Neural progenitor cell (in vitro differentiated cells): Measurements from ENCODE around the gene PPP1R8. TPM values are rescaled to one million over a fixed set of nuclear protein-coding genes. Genes with fewer than 3 reads are reported as not detected.

ENCODE experiments used
- DNase-seq: peaks from one replicate; pipeline ENCODE4 v3.0.0-alpha.2; 2016; ENCODE audit warnings: low spot score
- H2AFZ ChIP-seq: fragments of 200-600 bp; sonication (generic); replicated peaks from 2 replicates; pipeline ENCODE4 v1.6.1; 2016; ENCODE audit warnings: antibody characterized with exemption
- H3F3A ChIP-seq: fragments of 200-600 bp; sonication (generic); 2 replicates; pipeline ENCODE4 v1.6.1; 2016; ENCODE audit warnings: antibody characterized with exemption, low read depth
- H3K27ac ChIP-seq: fragments of 200-600 bp; sonication (generic); 2 replicates; pipeline ENCODE4 v1.5.1; 2016; ENCODE audit warnings: mild to moderate bottlenecking
- H3K27me3 ChIP-seq: fragments of 200-600 bp; sonication (generic); 2 replicates; pipeline ENCODE4 v1.6.1; 2016; ENCODE audit warnings: mild to moderate bottlenecking, moderate library complexity
- H3K36me3 ChIP-seq: fragments of 200-600 bp; sonication (generic); 2 replicates; pipeline ENCODE4 v1.5.1; 2016
- H3K4me1 ChIP-seq: fragments of 200-600 bp; sonication (generic); 2 replicates; pipeline ENCODE4 v1.6.1; 2016; ENCODE audit warnings: mixed run types
- H3K4me2 ChIP-seq: fragments of 200-600 bp; sonication (generic); 2 replicates; pipeline ENCODE4 v1.6.1; 2016
- H3K4me3 ChIP-seq: fragments of 200-600 bp; sonication (generic); 2 replicates; pipeline ENCODE4 v1.5.1; 2016
- H3K79me2 ChIP-seq: fragments of 200-600 bp; sonication (generic); 2 replicates; pipeline ENCODE4 v1.6.1; 2016; ENCODE audit warnings: low read depth
- H3K9ac ChIP-seq: fragments of 200-600 bp; sonication (generic); 2 replicates; pipeline ENCODE4 v1.6.1; 2016
- H3K9me3 ChIP-seq: fragments of 200-600 bp; sonication (generic); 2 replicates; pipeline ENCODE4 v1.5.1; 2016; ENCODE audit warnings: low read depth
- H4K20me1 ChIP-seq: fragments of 200-600 bp; sonication (generic); 2 replicates; pipeline ENCODE4 v1.6.1; 2016; ENCODE audit warnings: low read depth
- H3K27ac Mint-ChIP-seq: 3 replicates; pipeline ENCODE4 v1.8.0; 2021; ENCODE audit warnings: mixed read lengths
- H3K27me3 Mint-ChIP-seq: 2 replicates; pipeline ENCODE4 v1.8.0; 2022; ENCODE audit warnings: low read depth, mild to moderate bottlenecking, inconsistent platforms, moderate library complexity, mixed read lengths; ENCODE audit not compliant: insufficient read depth
- H3K36me3 Mint-ChIP-seq: 3 replicates; pipeline ENCODE4 v1.8.0; 2021; ENCODE audit warnings: mixed read lengths
- H3K4me1 Mint-ChIP-seq: 3 replicates; pipeline ENCODE4 v1.8.0; 2021; ENCODE audit warnings: mixed read lengths
- H3K4me3 Mint-ChIP-seq: 3 replicates; pipeline ENCODE4 v1.8.0; 2021; ENCODE audit warnings: mild to moderate bottlenecking, moderate library complexity, mixed read lengths
- H3K9me3 Mint-ChIP-seq: 3 replicates; pipeline ENCODE4 v1.8.0; 2020; ENCODE audit warnings: mixed read lengths
- EZH2 ChIP-seq: fragments of 200-600 bp; sonication (generic); IDR thresholded peaks from 2 replicates; pipeline ENCODE4 v1.6.1; 2017; ENCODE audit warnings: antibody characterized with exemption, mild to moderate bottlenecking, moderate library complexity
- EZH2phosphoT487 ChIP-seq: fragments of 200-600 bp; sonication (generic); IDR thresholded peaks from 2 replicates; pipeline ENCODE4 v1.6.1; 2017; ENCODE audit warnings: antibody characterized with exemption
- small RNA-seq: library from RNA; depleted of rRNA; stranded (forward); fragments of <200 nt; gene quantifications from one replicate; pipeline ENCODE3, GENCODE V24; 2015
- total RNA-seq: library from RNA; depleted of rRNA; stranded (reverse); fragments of >200 nt; gene quantifications from 2 replicates; pipeline ENCODE4 v1.2.3, GENCODE V29; 2015; ENCODE audit warnings: low replicate concordance
- TF ChIP-seq, protein P1 (sequence below): fragments of 200-600 bp; sonication (generic); IDR thresholded peaks from 2 replicates; pipeline ENCODE4 v1.5.1; 2017; ENCODE audit warnings: antibody characterized with exemption, mild to moderate bottlenecking

The PPP1R8 gene
- total RNA-seq, 1 donor from 2014 or later: 61.2 TPM

DNA sequence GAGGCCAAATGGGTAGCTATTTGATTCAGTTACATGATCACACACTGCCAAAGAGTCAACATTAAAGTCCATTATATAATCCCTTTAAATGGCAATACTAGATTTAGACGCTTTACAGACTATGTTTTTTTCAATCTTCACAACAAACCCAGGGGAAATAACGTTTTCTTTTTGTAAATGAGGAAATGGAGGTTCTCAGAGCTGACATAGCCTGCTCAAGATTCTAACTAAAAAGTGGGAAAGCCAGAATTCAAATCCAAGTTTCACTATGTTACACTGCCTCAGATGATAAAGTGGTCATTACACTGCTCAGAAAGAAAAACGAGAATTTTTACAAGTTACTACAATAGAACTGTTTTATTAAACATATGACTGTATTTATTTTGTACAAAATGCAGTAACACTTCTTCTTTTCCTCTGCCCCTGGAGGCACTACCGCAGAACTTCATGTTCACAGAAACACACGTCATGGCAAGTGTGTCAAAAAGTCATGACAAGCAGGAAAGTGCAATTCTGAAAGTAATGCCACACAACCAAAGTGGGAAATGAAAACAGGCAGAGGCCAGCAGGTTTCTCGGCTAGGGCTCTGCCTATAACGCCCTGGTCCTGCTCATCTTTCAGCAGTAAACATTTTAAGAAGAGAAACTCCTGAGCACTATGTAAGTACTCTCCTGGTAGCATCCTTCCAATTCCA lies 60.8 kb downstream of the PPP1R8 start:
- no peak overlapping the region for H3K27ac ChIP-seq
- Mint-ChIP-seq H3K9me3 (no peaks in the 10 kb centered on the region), H3K36me3 (peaks cover 45% of the 10 kb centered on the region), H3K27ac (no peak overlapping the region), H3K27me3 (peaks cover 3% of the 10 kb centered on the region), H3K4me1 (no peaks in the 10 kb centered on the region), H3K4me3 (no peak overlapping the region)
- no peak overlapping the region for H3K4me2 ChIP-seq
- H4K20me1 ChIP-seq: no peaks in the 10 kb centered on the region
- H2AFZ ChIP-seq: no peak overlapping the region
- H3K27me3 ChIP-seq: no peaks in the 10 kb centered on the region
- peaks cover 17% of the 10 kb centered on the region for H3K36me3 ChIP-seq
- H3K4me3 ChIP-seq: no peak overlapping the region
- H3F3A ChIP-seq: peaks cover 17% of the 10 kb centered on the region
- H3K4me1 ChIP-seq: no peaks in the 10 kb centered on the region
- H3K9ac ChIP-seq: no peak overlapping the region
- DNase-seq: no peak
- no peaks in the 10 kb centered on the region for H3K9me3 ChIP-seq
- TF ChIP-seq, protein P1, sequence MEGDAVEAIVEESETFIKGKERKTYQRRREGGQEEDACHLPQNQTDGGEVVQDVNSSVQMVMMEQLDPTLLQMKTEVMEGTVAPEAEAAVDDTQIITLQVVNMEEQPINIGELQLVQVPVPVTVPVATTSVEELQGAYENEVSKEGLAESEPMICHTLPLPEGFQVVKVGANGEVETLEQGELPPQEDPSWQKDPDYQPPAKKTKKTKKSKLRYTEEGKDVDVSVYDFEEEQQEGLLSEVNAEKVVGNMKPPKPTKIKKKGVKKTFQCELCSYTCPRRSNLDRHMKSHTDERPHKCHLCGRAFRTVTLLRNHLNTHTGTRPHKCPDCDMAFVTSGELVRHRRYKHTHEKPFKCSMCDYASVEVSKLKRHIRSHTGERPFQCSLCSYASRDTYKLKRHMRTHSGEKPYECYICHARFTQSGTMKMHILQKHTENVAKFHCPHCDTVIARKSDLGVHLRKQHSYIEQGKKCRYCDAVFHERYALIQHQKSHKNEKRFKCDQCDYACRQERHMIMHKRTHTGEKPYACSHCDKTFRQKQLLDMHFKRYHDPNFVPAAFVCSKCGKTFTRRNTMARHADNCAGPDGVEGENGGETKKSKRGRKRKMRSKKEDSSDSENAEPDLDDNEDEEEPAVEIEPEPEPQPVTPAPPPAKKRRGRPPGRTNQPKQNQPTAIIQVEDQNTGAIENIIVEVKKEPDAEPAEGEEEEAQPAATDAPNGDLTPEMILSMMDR: no peak
- H3K79me2 ChIP-seq: no peaks in the 10 kb centered on the region

DNA sequence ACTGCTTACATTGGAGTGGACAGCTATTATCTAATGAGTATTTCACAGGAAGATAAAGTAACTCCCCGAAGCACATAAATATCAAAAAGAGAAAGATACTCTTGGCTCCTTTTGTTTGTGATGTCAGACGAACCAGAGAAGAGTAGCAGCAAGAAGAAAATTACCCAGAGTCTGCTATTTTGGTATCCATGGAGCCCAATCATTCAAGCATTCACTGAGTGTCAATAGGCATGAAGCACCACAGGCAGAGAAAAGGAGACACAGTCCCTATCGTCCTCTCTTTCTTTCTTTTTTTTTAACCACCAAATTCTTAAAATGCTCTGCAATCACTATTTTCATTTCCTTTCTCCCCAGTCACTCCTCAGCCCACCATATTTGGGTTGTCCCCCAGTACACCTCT lies 63.9 kb downstream of the PPP1R8 start:
- Histone ChIP-seq H3K4me2 (no peak overlapping the region), H3F3A (peaks cover 12% of the 10 kb centered on the region), H3K4me1 (no peaks in the 10 kb centered on the region), H3K36me3 (peaks cover 32% of the 10 kb centered on the region), H3K79me2 (no peaks in the 10 kb centered on the region), H3K27ac (no peak overlapping the region), H3K9ac (no peak overlapping the region), H3K9me3 (no peaks in the 10 kb centered on the region), H2AFZ (no peak overlapping the region), H3K27me3 (no peaks in the 10 kb centered on the region), H3K4me3 (no peak overlapping the region), H4K20me1 (peaks cover 2% of the 10 kb centered on the region)
- Mint-ChIP-seq H3K4me1 (no peaks in the 10 kb centered on the region), H3K36me3 (peaks cover 41% of the 10 kb centered on the region), H3K27ac (no peak overlapping the region), H3K4me3 (no peak overlapping the region), H3K9me3 (no peaks in the 10 kb centered on the region), H3K27me3 (peaks cover 3% of the 10 kb centered on the region)
- TF ChIP-seq, protein P1: no peak
- TF ChIP-seq EZH2phosphoT487 (no peak), EZH2 (no peak)
- DNase-seq: no peak

Small RNAs within 50 kb of the gene (small RNA-seq; reads per million reads assigned to genes)
- gene RNU6-1245P: not detected
- gene SCARNA1: 771 reads per million, percentile 99 among the genes with 10 or more reads in this experiment

Other genes starting within 250 kb of the PPP1R8 start
- 7.0 and 26.5 TPM in 2 replicates for gene AHDC1, start 226.6 kb upstream of the PPP1R8 start, total RNA-seq
- not detected in 2 replicates for gene FGR, start 195.6 kb upstream of the PPP1R8 start, total RNA-seq
- gene IFI6, start 158.6 kb upstream of the PPP1R8 start, total RNA-seq: 2.4 and 7.2 TPM in 2 replicates
- 13.6 and 28.2 TPM in 2 replicates for gene FAM76A, start 104.8 kb upstream of the PPP1R8 start, total RNA-seq
- 16.0 and 24.1 TPM in 2 replicates for gene STX12, start 57.6 kb upstream of the PPP1R8 start, total RNA-seq
- 1.7 and 6.7 TPM in 2 replicates for gene THEMIS2, start 41.8 kb downstream of the PPP1R8 start, total RNA-seq
- gene RPA2, start 83.8 kb downstream of the PPP1R8 start, total RNA-seq: 94.3 and 97.0 TPM in 2 replicates
- gene SMPDL3B, start 104.2 kb downstream of the PPP1R8 start, total RNA-seq: 1.2 and 3.9 TPM in 2 replicates
- 4.3 and 13.0 TPM in 2 replicates for gene XKR8, start 129.2 kb downstream of the PPP1R8 start, total RNA-seq